Naive thymus-derived CD8-positive, alpha-beta T cell (primary cell): ENCODE measurements around the gene TMEM109. TPM values are rescaled to one million over a fixed set of nuclear protein-coding genes. Genes with fewer than 3 reads are reported as not detected.
A peak's percentile ranks its signal among the peaks of the same experiment; 100 is the strongest.

Experiments
- ATAC-seq, 2 donors: fragments of 150-1000 bp; cut with Tn5 transposase in 1 of 2; sonication (Bioruptor Pico), chemical (Tn5 transposase) in 1 of 2; 1 replicate in 1 of 2; 2 replicates in 1 of 2; pipeline ENCODE4 v1.10.0; 2021; ENCODE audit warnings: mild to moderate bottlenecking in 2 of 2, moderate library complexity in 2 of 2
- POLR2A ChIA-PET: fragments of 350-600 bp; sonication (Branson Sonifier 250); formaldehyde crosslinking; loops from one replicate; lab custom pipeline; 2021; ENCODE audit warnings: antibody characterized with exemption; lab: Charles Lee
- DNase-seq, 10 donors: peaks; one replicate each; pipeline versions ENCODE4 v3.0.0 to v3.0.0-alpha.2; 2020 to 2022
- H3K27ac Mint-ChIP-seq, 10 donors: one replicate each; pipeline ENCODE4 v1.8.0; 2020 to 2022; ENCODE audit warnings: mild to moderate bottlenecking in 10 of 10, mixed read lengths in 10 of 10, moderate library complexity in 4 of 10, inconsistent platforms in 1 of 10
- H3K27me3 Mint-ChIP-seq, 5 donors: one replicate each; pipeline ENCODE4 v1.8.0; 2021 to 2022; ENCODE audit warnings: mixed read lengths in 5 of 5
- H3K36me3 Mint-ChIP-seq, 3 donors: one replicate each; pipeline ENCODE4 v1.8.0; 2020 to 2022; ENCODE audit warnings: mixed read lengths in 3 of 3, mild to moderate bottlenecking in 2 of 3, inconsistent platforms in 1 of 3
- H3K4me1 Mint-ChIP-seq, 4 donors: one replicate each; pipeline ENCODE4 v1.8.0; 2021 to 2022; ENCODE audit warnings: mixed read lengths in 4 of 4
- H3K4me3 Mint-ChIP-seq, 10 donors: one replicate each; pipeline ENCODE4 v1.8.0; 2020 to 2022; ENCODE audit warnings: mild to moderate bottlenecking in 10 of 10, mixed read lengths in 10 of 10, moderate library complexity in 6 of 10, inconsistent platforms in 1 of 10
- H3K9me3 Mint-ChIP-seq, 9 donors: one replicate each; pipeline ENCODE4 v1.8.0; 2020 to 2022; ENCODE audit warnings: mixed read lengths in 9 of 9, mild to moderate bottlenecking in 3 of 9, inconsistent platforms in 1 of 9, moderate library complexity in 1 of 9
- polyA plus RNA-seq, 3 donors: library from polyadenylated mRNA; unstranded; fragments of 300-500 nt; fragmentation: Illumina TruSeq; gene quantifications; one replicate each; pipeline ENCODE4 v1.2.3, GENCODE V29; 2021
- total RNA-seq, 8 experiments: library from RNA in 2 of 8; stranded (reverse) in 2 of 8; gene quantifications; one replicate each; pipeline ENCODE4 v1.2.3 and lab custom pipeline; 2021 to 2026

TMEM109 gene
- total RNA-seq, result 10 to 100 TPM; 52.4 to 60.5 TPM
- 100 to 1,000 TPM; 216 to 295 (median 272) TPM for polyA plus RNA-seq
- 31.5 to 89.1 (median 49.3) reads per million in 6 experiments for total RNA-seq (lab: John Stamatoyannopoulos, UW)

- Mint-ChIP-seq H3K4me1 (peaks cover 25 to 86% (median 67%) of the 10 kb centered on the region in 4 donors), H3K36me3 (peaks cover 0 to 14% (median 2%) of the 10 kb centered on the region in 3 donors), H3K27me3 (peaks cover 0 to 1% (median 0%) of the 10 kb centered on the region in 5 donors), H3K27ac (peak within 1 kb of the TSS; percentile 91 to 100 (median 98)), H3K4me3 (peak within 1 kb of the TSS; percentile 97 to 100 (median 98)), H3K9me3 (peaks cover 0 to 2% (median 0%) of the 10 kb centered on the region in 9 donors)
- ATAC-seq, result peak; percentile 63 to 68
- peak; percentile 79 to 95 (median 86) for DNase-seq
- POLR2A ChIA-PET, result interaction anchor here (0.5 to 4.5 kb wide), 12 partner anchors 8 to 1298 kb away, joined by 3 to 48 read pairs (median 6); partner anchors contain the start of genes CPSF7, OSBP, PRPF19 and SDHAF2
These were observed at the start of gene TMEM109 for GRCh38 chr11:60913793-60914632. TMEM109 (plus strand) TSS chr11:60914158; CDS start chr11:60919694, 5,536 bp downstream.

GRCh38 chr11:60864856-60865513 lies 49.0 kb upstream of the TMEM109 start:
- H3K36me3 Mint-ChIP-seq, result no peaks in the 10 kb centered on the region

GRCh38 chr11:60866911-60867870 lies 46.8 kb upstream of the TMEM109 start, which contains the start of gene ZP1:
ZP1 (plus strand) TSS chr11:60867542; CDS start chr11:60867562, 20 bp downstream.
- peak within 1 kb of the TSS in 5 of 10 donors; percentile 9 to 66 (median 37) for H3K27ac Mint-ChIP-seq

More at GRCh38 chr11:60864856-60865513, 49.0 kb upstream of the TMEM109 start:
- ATAC-seq, result no peak
- no peaks in the 10 kb centered on the region for H3K9me3 Mint-ChIP-seq
- H3K4me1 Mint-ChIP-seq, result peaks cover 5 to 21% (median 14%) of the 10 kb centered on the region in 4 donors
- POLR2A ChIA-PET, result no interaction called here
- H3K27ac Mint-ChIP-seq, result peak overlapping the region in 1 of 10 donors; percentile 26
- peaks cover 0 to 6% (median 0%) of the 10 kb centered on the region in 5 donors for H3K27me3 Mint-ChIP-seq
- no peak overlapping the region for H3K4me3 Mint-ChIP-seq
- no peak for DNase-seq

GRCh38 chr11:60867871-60868681 lies 45.9 kb upstream of the TMEM109 start:
- no peak for ATAC-seq
- H3K4me3 Mint-ChIP-seq, result no peak overlapping the region
- no peaks in the 10 kb centered on the region for H3K36me3 Mint-ChIP-seq
- peaks cover 14 to 46% (median 41%) of the 10 kb centered on the region in 4 donors for H3K4me1 Mint-ChIP-seq
- POLR2A ChIA-PET, result interaction anchor here (0.7 to 1.2 kb wide), 4 partner anchors 20 to 52 kb away, joined by 3 to 5 read pairs (median 3); partner anchors contain the start of gene PRPF19
- no peak for DNase-seq
- H3K27me3 Mint-ChIP-seq, result peaks cover 0 to 6% (median 0%) of the 10 kb centered on the region in 5 donors
- no peaks in the 10 kb centered on the region for H3K9me3 Mint-ChIP-seq
- peak overlapping the region in 3 of 10 donors; percentile 36 to 66 (median 37) for H3K27ac Mint-ChIP-seq

More at GRCh38 chr11:60866911-60867870, 46.8 kb upstream of the TMEM109 start, which contains the start of gene ZP1:
- peaks cover 13 to 39% (median 34%) of the 10 kb centered on the region in 4 donors for H3K4me1 Mint-ChIP-seq
- POLR2A ChIA-PET, result interaction anchor here (0.7 to 1.2 kb wide), 4 partner anchors 19 to 53 kb away, joined by 3 to 5 read pairs (median 3); partner anchors contain the start of gene PRPF19
- peaks cover 0 to 6% (median 0%) of the 10 kb centered on the region in 5 donors for H3K27me3 Mint-ChIP-seq
- no peak within 1 kb of the TSS for H3K4me3 Mint-ChIP-seq
- ATAC-seq (no peak), DNase-seq (no peak)
- no peaks in the 10 kb centered on the region for H3K9me3 Mint-ChIP-seq
- H3K36me3 Mint-ChIP-seq, result no peaks in the 10 kb centered on the region

GRCh38 chr11:60868682-60869450 lies 45.1 kb upstream of the TMEM109 start:
- peak overlapping the region in 6 of 10 donors; percentile 36 to 88 (median 60) for H3K27ac Mint-ChIP-seq
- no peak for DNase-seq
- POLR2A ChIA-PET, result interaction anchor here (1.1 kb wide), 1 partner anchor 21 kb away, joined by 3 read pairs; no protein-coding TSS in a partner anchor
- H3K4me1 Mint-ChIP-seq, result peaks cover 16 to 48% (median 47%) of the 10 kb centered on the region in 4 donors
- H3K9me3 Mint-ChIP-seq, result no peaks in the 10 kb centered on the region
- peaks cover 0 to 6% (median 0%) of the 10 kb centered on the region in 5 donors for H3K27me3 Mint-ChIP-seq
- no peak overlapping the region for H3K4me3 Mint-ChIP-seq
- ATAC-seq, result no peak
- H3K36me3 Mint-ChIP-seq, result no peaks in the 10 kb centered on the region

GRCh38 chr11:60869451-60869825 lies 44.5 kb upstream of the TMEM109 start:
- peak overlapping the region in 1 of 10 donors; percentile 33 for H3K4me3 Mint-ChIP-seq
- POLR2A ChIA-PET, result interaction anchor here (1.2 kb wide), 1 partner anchor 43 kb away, joined by 8 read pairs; no protein-coding TSS in a partner anchor
- H3K27ac Mint-ChIP-seq, result peak overlapping the region in 5 of 10 donors; percentile 8 to 68 (median 47)
- H3K9me3 Mint-ChIP-seq, result no peaks in the 10 kb centered on the region
- ATAC-seq, result no peak
- no peaks in the 10 kb centered on the region for H3K36me3 Mint-ChIP-seq
- H3K4me1 Mint-ChIP-seq, result peaks cover 15 to 51% (median 48%) of the 10 kb centered on the region in 4 donors
- H3K27me3 Mint-ChIP-seq, result peaks cover 0 to 6% (median 0%) of the 10 kb centered on the region in 5 donors
- DNase-seq, result no peak

- peak overlapping the region in 1 of 10 donors; percentile 51 for H3K4me3 Mint-ChIP-seq
- peaks cover 0 to 6% (median 0%) of the 10 kb centered on the region in 5 donors for H3K27me3 Mint-ChIP-seq
- peaks cover 13 to 49% (median 47%) of the 10 kb centered on the region in 4 donors for H3K4me1 Mint-ChIP-seq
- DNase-seq (peak in 3 of 10 donors; percentile 29 to 31 (median 31)), ATAC-seq (peak; percentile 29 to 56)
- no peaks in the 10 kb centered on the region for H3K36me3 Mint-ChIP-seq
- no peaks in the 10 kb centered on the region for H3K9me3 Mint-ChIP-seq
- POLR2A ChIA-PET, result interaction anchor here (1.2 to 1.6 kb wide), 2 partner anchors 7 to 42 kb away, joined by 3 to 8 read pairs; no protein-coding TSS in a partner anchor
- H3K27ac Mint-ChIP-seq, result peak overlapping the region in 6 of 10 donors; percentile 4 to 69 (median 30)
These were observed 43.7 kb upstream of the TMEM109 start for GRCh38 chr11:60870276-60870675.

GRCh38 chr11:60870733-60871377 lies 43.1 kb upstream of the TMEM109 start:
- Mint-ChIP-seq H3K4me1 (peaks cover 13 to 49% (median 46%) of the 10 kb centered on the region in 4 donors), H3K9me3 (no peaks in the 10 kb centered on the region), H3K4me3 (peak overlapping the region in 7 of 10 donors; percentile 15 to 67 (median 34)), H3K27me3 (peaks cover 0 to 6% (median 0%) of the 10 kb centered on the region in 5 donors), H3K27ac (peak overlapping the region in 8 of 10 donors; percentile 31 to 85 (median 72)), H3K36me3 (no peaks in the 10 kb centered on the region)
- peak in 1 of 10 donors; percentile 11 for DNase-seq
- POLR2A ChIA-PET, result interaction anchor here (0.9 to 1.7 kb wide), 7 partner anchors 8 to 45 kb away, joined by 3 to 8 read pairs (median 3); partner anchors contain the start of gene PRPF19
- ATAC-seq, result peak; percentile 22 to 26

- Mint-ChIP-seq H3K36me3 (no peaks in the 10 kb centered on the region), H3K27me3 (peaks cover 0 to 6% (median 0%) of the 10 kb centered on the region in 5 donors), H3K27ac (peak overlapping the region in 8 of 10 donors; percentile 25 to 85 (median 75)), H3K9me3 (no peaks in the 10 kb centered on the region), H3K4me1 (peaks cover 11 to 49% (median 46%) of the 10 kb centered on the region in 4 donors), H3K4me3 (peak overlapping the region in 8 of 10 donors; percentile 15 to 70 (median 34))
- DNase-seq (peak in 2 of 10 donors; percentile 37 to 45), ATAC-seq (peak; percentile 65 to 70)
- POLR2A ChIA-PET, result interaction anchor here (0.9 to 1.7 kb wide), 6 partner anchors 9 to 44 kb away, joined by 3 to 4 read pairs (median 3); partner anchors contain the start of gene PRPF19
These were observed 42.4 kb upstream of the TMEM109 start for GRCh38 chr11:60871378-60872061.
